ENCODE results near the gene MAP3K20. TPM values are rescaled to one million over a fixed set of nuclear protein-coding genes. Genes with fewer than 3 reads are reported as not detected.
A peak's percentile ranks its signal among the peaks of the same experiment; 100 is the strongest.

Gene MAP3K20
- total and polyA plus RNA-seq, 2 of the 8 experiments (the other 6 are each of a cell fraction or from before 2014, with no cell fraction given): 3.1 to 11.1 TPM

GRCh38 chr2:173161507-173161906 lies 85.9 kb downstream of the MAP3K20 start:
- Histone ChIP-seq H3K23ac (ENCODE audit: insufficient read length) (no peak overlapping the region), H4K5ac (ENCODE audit: insufficient read length, low read depth, low read length) (no peak overlapping the region), H2BK20ac (ENCODE audit: low read length) (no peak overlapping the region), H3K27ac (ENCODE audit: low read depth, low read length) (no peak overlapping the region), H2BK120ac (replicated peaks; ENCODE audit: low read depth, low read length) (no peak overlapping the region), H3K56ac (replicated peaks; ENCODE audit: insufficient read length, low read depth, low read length) (no peak overlapping the region), H3K79me1 (ENCODE audit: low read depth, low read length) (no peaks in the 10 kb centered on the region), H3K4me3 (ENCODE audit: extremely low read depth in 1 of 4, insufficient read depth in 2 of 4, low read depth in 3 of 4, low read length in 4 of 4) (no peak overlapping the region), H3K14ac (ENCODE audit: insufficient read length) (no peak overlapping the region), H3K23me2 (ENCODE audit: low read depth, low read length) (no peaks in the 10 kb centered on the region), H3K9ac (replicated peaks in 1 of 4; ENCODE audit: extremely low read depth in 1 of 4, low read depth in 3 of 4, low read length in 3 of 4) (peak overlapping the region in 1 of 4 experiments; percentile 49; a peak in 1 of 7 replicates), H3K18ac (ENCODE audit: extremely low read depth, low read length) (no peak overlapping the region), H4K20me1 (replicated peaks in 1 of 2; ENCODE audit: control insufficient read depth in 1 of 2, insufficient read depth in 2 of 2, low read length in 2 of 2) (no peaks in the 10 kb centered on the region), H3K4me1 (replicated peaks in 1 of 4; ENCODE audit: control insufficient read depth in 3 of 4, insufficient read depth in 4 of 4, low read length in 3 of 4) (no peaks in the 10 kb centered on the region), H2BK15ac (ENCODE audit: low read length) (no peak overlapping the region), H2AK5ac (ENCODE audit: low read depth, low read length) (no peak overlapping the region), H3K4ac (replicated peaks; ENCODE audit: insufficient read length, low read depth, low read length) (no peak overlapping the region), H2AFZ (ENCODE audit: low read length) (no peak overlapping the region), H3K9me3 (ENCODE audit: insufficient read depth in 2 of 2, low read depth in 1 of 2, low read length in 1 of 2) (peaks cover 5 to 9% of the 10 kb centered on the region in 2 experiments; a peak in 2 of 4 replicates), H3K27me3 (replicated peaks in 1 of 4; ENCODE audit: control insufficient read depth in 3 of 4, extremely low read depth in 1 of 4, insufficient read depth in 3 of 4, low read length in 3 of 4) (no peaks in the 10 kb centered on the region), H4K8ac (ENCODE audit: extremely low read depth, insufficient read depth, low read length) (no peak overlapping the region), H4K91ac (replicated peaks; ENCODE audit: insufficient read length, low read length) (no peak overlapping the region), H2BK5ac (ENCODE audit: low read depth, low read length) (no peak overlapping the region), H3K79me2 (ENCODE audit: control insufficient read depth in 1 of 2, insufficient read depth in 2 of 2, low read length in 2 of 2) (no peaks in the 10 kb centered on the region), H2BK12ac (ENCODE audit: low read depth, low read length) (no peak overlapping the region), H3K36me3 (ENCODE audit: control insufficient read depth in 2 of 4, insufficient read depth in 4 of 4, low read length in 3 of 4) (no peaks in the 10 kb centered on the region), H3K4me2 (ENCODE audit: insufficient read depth in 1 of 2, low read depth in 2 of 2, low read length in 2 of 2) (no peak overlapping the region)
- no peak for FAIRE-seq
- ChIA-PET POLR2A (ENCODE audit: partially characterized antibody) (interaction anchor here (0.9 kb wide), 1 partner anchor 9 kb away, joined by 3 read pairs; no protein-coding TSS in a partner anchor), CTCF (ENCODE audit: partially characterized antibody) (interaction anchor here (0.9 to 1.3 kb wide), 2 partner anchors 23 to 40 kb away, joined by 3 read pairs; no protein-coding TSS in a partner anchor)
- no peak for DNase-seq (ENCODE audit: low read depth in 1 of 2, low spot score in 2 of 2)
- WGBS, 2 experiments (ENCODE audit: extremely low coverage in 1 of 2, insufficient coverage in 1 of 2, insufficient read length in 1 of 2, insufficient replicate concordance in 2 of 2, low coverage in 1 of 2, low lambda C conversion rate in 2 of 2, missing lambda C conversion rate in 1 of 2): 92% methylated on average over 6 of the region's 6 CpGs; no CpG with 5 or more reads in 1 of the 2 experiments
- TF ChIP-seq, protein P1, sequence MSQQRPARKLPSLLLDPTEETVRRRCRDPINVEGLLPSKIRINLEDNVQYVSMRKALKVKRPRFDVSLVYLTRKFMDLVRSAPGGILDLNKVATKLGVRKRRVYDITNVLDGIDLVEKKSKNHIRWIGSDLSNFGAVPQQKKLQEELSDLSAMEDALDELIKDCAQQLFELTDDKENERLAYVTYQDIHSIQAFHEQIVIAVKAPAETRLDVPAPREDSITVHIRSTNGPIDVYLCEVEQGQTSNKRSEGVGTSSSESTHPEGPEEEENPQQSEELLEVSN (IDR thresholded peaks at IDR 0.05): no peak
- TF ChIP-seq GTF2F1 (IDR thresholded peaks at IDR 0.05; ENCODE audit: borderline replicate concordance, low read depth, low read length) (no peak), CREB1 (IDR thresholded peaks at IDR 0.05) (no peak), KDM1A (IDR thresholded peaks at IDR 0.05; ENCODE audit: borderline replicate concordance, low read length) (no peak), SP2 (IDR thresholded peaks at IDR 0.05; ENCODE audit: low read length) (no peak), CHD2 (IDR thresholded peaks at IDR 0.05; ENCODE audit: low read length) (no peak), TAF7 (optimal IDR thresholded peaks at IDR 0.05; ENCODE audit: borderline replicate concordance, low read depth, low read length) (no peak), CEBPB (IDR thresholded peaks at IDR 0.05; ENCODE audit: low read depth, low read length) (no peak)

Data from H1 (cell line).